HEK293 (cell line): ENCODE results near the gene AGK.

Source experiments
- CTCF ChIA-PET: fragments of 350-600 bp; formaldehyde crosslinking; extraction: SDS; loops from one replicate; lab custom pipeline; 2021; ENCODE audit warnings: antibody characterized with exemption; lab: Yijun Ruan, JAX
- POLR2A ChIA-PET: fragments of 300-600 bp; formaldehyde crosslinking; extraction: SDS; loops from one replicate; lab custom pipeline; 2020; ENCODE audit warnings: antibody characterized with exemption, inconsistent platforms; lab: Yijun Ruan, JAX
- H3K27ac ChIP-seq: fragments of 200-500 bp; sonication (Bioruptor generic); 2 replicates; pipeline ENCODE4 v1.5.1; 2014; ENCODE audit warnings: low read depth, low read length, control low read depth, inconsistent platforms; ENCODE audit errors: extremely low read depth
- H3K36me3 ChIP-seq, 2 experiments: fragments of 200-500 bp in 1 of 2; sonication (Bioruptor generic) in 1 of 2; 1 replicate in 1 of 2; 2 replicates in 1 of 2; pipeline ENCODE4 v1.5.1; 2014 to 2017; ENCODE audit warnings: inconsistent platforms in 2 of 2, low read length in 2 of 2; ENCODE audit not compliant: control insufficient read depth in 2 of 2, insufficient read depth in 1 of 2
- H3K4me1 ChIP-seq: fragments of 200-500 bp; sonication (Bioruptor generic); 2 replicates; pipeline ENCODE4 v1.5.1; 2014; ENCODE audit warnings: mild to moderate bottlenecking, low read length, inconsistent platforms; ENCODE audit not compliant: control insufficient read depth, insufficient read depth
- H3K4me3 ChIP-seq: 2 replicates; pipeline ENCODE4 v1.5.1; 2011; ENCODE audit warnings: low read depth, mild to moderate bottlenecking, control low read depth, low read length, moderate library complexity
- H3K9me3 ChIP-seq: fragments of 200-500 bp; sonication (Bioruptor generic); 2 replicates; pipeline ENCODE4 v1.5.1; 2014; ENCODE audit warnings: low read depth, low read length, inconsistent platforms; ENCODE audit not compliant: control insufficient read depth, insufficient read depth
- EGR2 ChIP-seq: fragments of 450-650 bp; formaldehyde crosslinking; IDR thresholded peaks from 2 replicates; pipeline ENCODE4 v1.5.1; 2016; ENCODE audit warnings: low read depth, missing biosample characterization, missing genetic modification characterization
- PRDM1 ChIP-seq: fragments of 450-650 bp; formaldehyde crosslinking; IDR thresholded peaks from 2 replicates; pipeline ENCODE4; 2016; ENCODE audit warnings: missing biosample characterization, missing genetic modification characterization
- SETDB1 ChIP-seq: IDR thresholded peaks from one replicate; pipeline ENCODE4 v1.6.1; 2017; ENCODE audit warnings: mild to moderate bottlenecking, low read length, moderate library complexity, mixed read lengths; ENCODE audit not compliant: insufficient read length
- TRIM28 ChIP-seq: IDR thresholded peaks from 2 replicates; pipeline ENCODE4 v1.6.1; 2011; ENCODE audit warnings: low read length, control low read depth, borderline replicate concordance
- ZFHX2 ChIP-seq: fragments of 450-650 bp; formaldehyde crosslinking; conservative IDR thresholded peaks from 2 replicates; pipeline ENCODE4 v1.5.1; 2016; ENCODE audit warnings: missing biosample characterization, missing genetic modification characterization
- ZFP37 ChIP-seq: fragments of 450-650 bp; formaldehyde crosslinking; IDR thresholded peaks from 2 replicates; pipeline ENCODE4 v1.5.1; 2016; ENCODE audit warnings: missing biosample characterization, missing genetic modification characterization
- ZNF112 ChIP-seq: fragments of 450-650 bp; formaldehyde crosslinking; IDR thresholded peaks from 2 replicates; pipeline ENCODE4 v1.5.0; 2017; ENCODE audit warnings: missing biosample characterization, missing genetic modification characterization
- ZNF157 ChIP-seq: fragments of 450-650 bp; formaldehyde crosslinking; IDR thresholded peaks from 2 replicates; pipeline ENCODE4 v1.5.1; 2016; ENCODE audit warnings: missing biosample characterization, missing genetic modification characterization
- ZNF354C ChIP-seq: fragments of 450-650 bp; formaldehyde crosslinking; IDR thresholded peaks from 2 replicates; pipeline ENCODE4 v1.5.1; 2016; ENCODE audit warnings: missing biosample characterization, missing genetic modification characterization, low read depth, borderline replicate concordance
- ZNF366 ChIP-seq: fragments of 450-650 bp; formaldehyde crosslinking; conservative IDR thresholded peaks from 2 replicates; pipeline ENCODE4 v1.5.1; 2016; ENCODE audit warnings: missing biosample characterization, missing genetic modification characterization
- ZNF37A ChIP-seq: fragments of 450-650 bp; IDR thresholded peaks from 2 replicates; pipeline ENCODE4 v1.5.1; 2018; ENCODE audit warnings: missing biosample characterization, missing genetic modification characterization
- ZNF48 ChIP-seq: fragments of 450-650 bp; formaldehyde crosslinking; IDR thresholded peaks from 2 replicates; pipeline ENCODE4 v1.5.1; 2016; ENCODE audit warnings: missing biosample characterization, missing genetic modification characterization
- ZNF521 ChIP-seq: fragments of 450-650 bp; formaldehyde crosslinking; IDR thresholded peaks from 2 replicates; pipeline ENCODE4 v1.5.1; 2017; ENCODE audit warnings: missing biosample characterization, mild to moderate bottlenecking, missing genetic modification characterization
- ZNF529 ChIP-seq: fragments of 450-650 bp; formaldehyde crosslinking; IDR thresholded peaks from 2 replicates; pipeline ENCODE4 v1.5.1; 2017; ENCODE audit warnings: missing genetic modification characterization, missing biosample characterization; ENCODE audit not compliant: insufficient replicate concordance
- ZNF555 ChIP-seq: fragments of 450-650 bp; formaldehyde crosslinking; conservative IDR thresholded peaks from 2 replicates; pipeline ENCODE4 v1.5.1; 2017; ENCODE audit warnings: missing biosample characterization, mild to moderate bottlenecking, missing genetic modification characterization, inconsistent platforms
- ZNF600 ChIP-seq: fragments of 450-650 bp; formaldehyde crosslinking; IDR thresholded peaks from 2 replicates; pipeline ENCODE4 v1.5.1; 2016; ENCODE audit warnings: missing biosample characterization, missing genetic modification characterization
- ZNF791 ChIP-seq: fragments of 450-650 bp; formaldehyde crosslinking; IDR thresholded peaks from 2 replicates; pipeline ENCODE4 v1.5.1; 2016; ENCODE audit warnings: missing biosample characterization, missing genetic modification characterization
- TF ChIP-seq, protein P1 (sequence below): fragments of 450-650 bp; formaldehyde crosslinking; IDR thresholded peaks from 2 replicates; pipeline ENCODE4 v1.5.1; 2016; ENCODE audit warnings: missing biosample characterization, missing genetic modification characterization
- TF ChIP-seq, protein P2 (sequence below): fragments of 450-650 bp; formaldehyde crosslinking; IDR thresholded peaks from 2 replicates; pipeline ENCODE4 v1.5.1; 2017; ENCODE audit warnings: missing biosample characterization, missing genetic modification characterization
- TF ChIP-seq, protein P3 (sequence below): fragments of 450-650 bp; formaldehyde crosslinking; IDR thresholded peaks from 2 replicates; pipeline ENCODE4 v1.5.1; 2016; ENCODE audit warnings: missing biosample characterization, missing genetic modification characterization
- TF ChIP-seq, protein P4 (sequence below): fragments of 450-650 bp; formaldehyde crosslinking; IDR thresholded peaks from 2 replicates; pipeline ENCODE4 v1.5.1; 2016; ENCODE audit warnings: missing biosample characterization, missing genetic modification characterization

The AGK gene

DNA sequence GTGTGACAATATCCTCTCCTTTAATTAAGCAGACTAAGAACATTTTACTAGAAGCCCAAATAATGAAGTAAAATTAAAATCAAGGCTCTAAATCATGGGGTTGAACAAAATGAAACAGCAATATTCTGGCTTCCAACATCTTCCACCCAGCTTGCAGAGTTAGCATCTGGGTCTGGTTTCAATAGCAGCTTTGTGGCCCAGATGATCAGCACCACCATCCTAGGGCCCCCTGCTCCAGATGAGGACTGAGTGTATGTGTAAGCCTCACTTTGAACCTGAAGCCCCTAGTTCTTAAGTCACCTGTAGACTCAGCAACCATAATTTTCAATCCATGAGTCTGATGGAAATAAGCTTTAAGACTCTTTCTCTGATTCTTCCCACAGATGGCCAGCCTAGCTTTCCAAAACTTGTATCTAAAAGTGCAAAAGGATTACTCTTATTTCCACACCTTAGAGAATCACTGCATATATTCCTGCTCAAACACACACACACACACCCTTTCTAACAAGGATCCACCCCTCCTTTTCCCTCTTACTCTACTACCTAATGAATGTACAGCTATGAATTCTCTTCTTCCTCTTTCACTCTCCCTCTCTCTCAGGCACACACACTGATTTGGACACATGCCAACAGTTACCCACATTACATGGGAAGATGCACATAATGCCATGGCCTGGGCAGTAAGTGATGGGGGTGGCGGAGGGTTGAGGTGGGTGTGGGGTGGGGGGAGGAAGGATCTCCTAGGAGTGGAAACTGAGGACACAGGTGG, 147.2 kb downstream of the AGK start (continued):
- TF ChIP-seq, protein P1, sequence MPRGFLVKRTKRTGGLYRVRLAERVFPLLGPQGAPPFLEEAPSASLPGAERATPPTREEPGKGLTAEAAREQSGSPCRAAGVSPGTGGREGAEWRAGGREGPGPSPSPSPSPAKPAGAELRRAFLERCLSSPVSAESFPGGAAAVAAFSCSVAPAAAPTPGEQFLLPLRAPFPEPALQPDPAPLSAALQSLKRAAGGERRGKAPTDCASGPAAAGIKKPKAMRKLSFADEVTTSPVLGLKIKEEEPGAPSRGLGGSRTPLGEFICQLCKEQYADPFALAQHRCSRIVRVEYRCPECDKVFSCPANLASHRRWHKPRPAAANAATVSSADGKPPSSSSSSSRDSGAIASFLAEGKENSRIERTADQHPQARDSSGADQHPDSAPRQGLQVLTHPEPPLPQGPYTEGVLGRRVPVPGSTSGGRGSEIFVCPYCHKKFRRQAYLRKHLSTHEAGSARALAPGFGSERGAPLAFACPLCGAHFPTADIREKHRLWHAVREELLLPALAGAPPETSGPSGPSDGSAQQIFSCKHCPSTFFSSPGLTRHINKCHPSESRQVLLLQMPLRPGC (tag by site-specific recombination) = no peak
- TF ChIP-seq PRDM1 (tag by site-specific recombination) = peak; percentile 95
- TF ChIP-seq SETDB1 = no peak
- TF ChIP-seq ZNF366 (tag by site-specific recombination) = peak; percentile 65
- no peak for TF ChIP-seq TRIM28
- peak; percentile 55 for TF ChIP-seq ZFHX2 (tag by site-specific recombination)
- no peak for TF ChIP-seq ZNF157 (tag by site-specific recombination)
- TF ChIP-seq ZNF521 (tag by site-specific recombination) = no peak

DNA sequence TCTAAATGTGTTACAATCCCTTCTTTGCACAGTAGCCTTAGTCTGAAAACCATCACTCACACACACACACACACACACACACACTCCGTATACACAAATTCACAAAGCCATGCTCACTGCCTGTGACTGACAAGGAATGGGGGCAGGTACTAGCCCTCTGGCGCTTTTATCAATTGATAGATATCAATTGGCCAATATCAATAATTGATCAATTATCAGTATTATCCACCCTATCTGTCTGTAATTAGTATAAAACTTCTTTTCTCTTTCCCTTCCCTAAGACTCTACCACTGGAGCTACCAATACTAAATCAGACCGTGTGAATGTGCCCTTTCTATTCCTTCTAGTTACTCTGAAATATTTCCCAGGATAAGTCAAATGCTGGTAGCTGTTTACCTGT, 148.7 kb downstream of the AGK start:
- no peaks in the 10 kb centered on the region for H3K9me3 ChIP-seq
- CTCF ChIA-PET = no interaction called here
- peaks cover 8% of the 10 kb centered on the region for H3K4me1 ChIP-seq
- no peak overlapping the region for H3K4me3 ChIP-seq
- no peak overlapping the region for H3K27ac ChIP-seq
- no peaks in the 10 kb centered on the region for H3K36me3 ChIP-seq
- TF ChIP-seq, protein P2, sequence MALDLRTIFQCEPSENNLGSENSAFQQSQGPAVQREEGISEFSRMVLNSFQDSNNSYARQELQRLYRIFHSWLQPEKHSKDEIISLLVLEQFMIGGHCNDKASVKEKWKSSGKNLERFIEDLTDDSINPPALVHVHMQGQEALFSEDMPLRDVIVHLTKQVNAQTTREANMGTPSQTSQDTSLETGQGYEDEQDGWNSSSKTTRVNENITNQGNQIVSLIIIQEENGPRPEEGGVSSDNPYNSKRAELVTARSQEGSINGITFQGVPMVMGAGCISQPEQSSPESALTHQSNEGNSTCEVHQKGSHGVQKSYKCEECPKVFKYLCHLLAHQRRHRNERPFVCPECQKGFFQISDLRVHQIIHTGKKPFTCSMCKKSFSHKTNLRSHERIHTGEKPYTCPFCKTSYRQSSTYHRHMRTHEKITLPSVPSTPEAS (tag by site-specific recombination) = 0 out of 2 replicates have a peak, but pooled peaks have one; percentile 12
- TF ChIP-seq ZNF354C (tag by site-specific recombination) = no peak
- POLR2A ChIA-PET = interaction anchor here (1.3 kb wide), 1 partner anchor 10 kb away, joined by 5 read pairs; no protein-coding TSS in a partner anchor

DNA sequence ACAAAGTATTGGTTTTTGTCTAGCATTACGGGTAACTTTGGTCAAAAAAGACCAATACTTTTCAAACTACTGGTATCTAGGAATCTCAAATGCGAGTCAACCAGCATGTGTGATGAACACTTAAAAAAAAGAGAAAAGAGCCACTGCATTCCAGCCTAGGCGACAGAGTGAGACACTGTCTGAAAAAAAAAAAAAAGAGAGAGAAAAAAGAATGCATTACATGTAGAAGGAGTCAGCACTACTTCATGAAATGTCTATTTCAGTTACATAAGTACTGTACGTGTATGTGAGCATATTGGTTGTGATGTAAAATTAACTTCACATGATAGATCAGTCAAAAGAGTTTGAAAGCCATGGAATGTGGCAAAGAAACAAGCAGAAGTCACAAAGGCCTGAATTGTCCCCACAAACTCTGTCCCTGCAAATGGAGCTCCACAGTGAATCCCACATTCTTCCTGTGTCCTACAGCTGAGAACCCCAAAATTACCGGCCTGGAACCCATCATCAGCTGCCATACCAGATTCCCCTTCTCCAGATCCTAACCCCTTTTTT, 149.2 kb downstream of the AGK start:
- ChIA-PET CTCF (interaction anchor here (1.5 kb wide), 1 partner anchor 38 kb away, joined by 3 read pairs; no protein-coding TSS in a partner anchor), POLR2A (interaction anchor here (1.3 kb wide), 1 partner anchor 10 kb away, joined by 5 read pairs; no protein-coding TSS in a partner anchor)
- no peak for TF ChIP-seq ZFP37 (tag by site-specific recombination)
- no peak for TF ChIP-seq ZNF791 (tag by site-specific recombination)
- no peak for TF ChIP-seq EGR2 (tag by site-specific recombination)
- no peak for TF ChIP-seq ZNF48 (tag by site-specific recombination)
- TF ChIP-seq ZNF600 (tag by site-specific recombination) = peak; percentile 61; the same call in 1 of the 2 replicates
- TF ChIP-seq ZNF529 (tag by site-specific recombination) = no peak
- no peak for TF ChIP-seq ZNF112
- no peak for TF ChIP-seq ZNF37A (tag by site-specific recombination)
- TF ChIP-seq, protein P3, sequence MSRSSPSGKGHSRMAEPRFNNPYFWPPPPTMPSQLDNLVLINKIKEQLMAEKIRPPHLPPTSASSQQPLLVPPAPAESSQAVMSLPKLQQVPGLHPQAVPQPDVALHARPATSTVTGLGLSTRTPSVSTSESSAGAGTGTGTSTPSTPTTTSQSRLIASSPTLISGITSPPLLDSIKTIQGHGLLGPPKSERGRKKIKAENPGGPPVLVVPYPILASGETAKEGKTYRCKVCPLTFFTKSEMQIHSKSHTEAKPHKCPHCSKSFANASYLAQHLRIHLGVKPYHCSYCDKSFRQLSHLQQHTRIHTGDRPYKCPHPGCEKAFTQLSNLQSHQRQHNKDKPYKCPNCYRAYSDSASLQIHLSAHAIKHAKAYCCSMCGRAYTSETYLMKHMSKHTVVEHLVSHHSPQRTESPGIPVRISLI = peak; percentile 70
- no peak for TF ChIP-seq ZNF555 (tag by site-specific recombination)
- TF ChIP-seq, protein P1 (tag by site-specific recombination) = no peak
- TF ChIP-seq, protein P4, sequence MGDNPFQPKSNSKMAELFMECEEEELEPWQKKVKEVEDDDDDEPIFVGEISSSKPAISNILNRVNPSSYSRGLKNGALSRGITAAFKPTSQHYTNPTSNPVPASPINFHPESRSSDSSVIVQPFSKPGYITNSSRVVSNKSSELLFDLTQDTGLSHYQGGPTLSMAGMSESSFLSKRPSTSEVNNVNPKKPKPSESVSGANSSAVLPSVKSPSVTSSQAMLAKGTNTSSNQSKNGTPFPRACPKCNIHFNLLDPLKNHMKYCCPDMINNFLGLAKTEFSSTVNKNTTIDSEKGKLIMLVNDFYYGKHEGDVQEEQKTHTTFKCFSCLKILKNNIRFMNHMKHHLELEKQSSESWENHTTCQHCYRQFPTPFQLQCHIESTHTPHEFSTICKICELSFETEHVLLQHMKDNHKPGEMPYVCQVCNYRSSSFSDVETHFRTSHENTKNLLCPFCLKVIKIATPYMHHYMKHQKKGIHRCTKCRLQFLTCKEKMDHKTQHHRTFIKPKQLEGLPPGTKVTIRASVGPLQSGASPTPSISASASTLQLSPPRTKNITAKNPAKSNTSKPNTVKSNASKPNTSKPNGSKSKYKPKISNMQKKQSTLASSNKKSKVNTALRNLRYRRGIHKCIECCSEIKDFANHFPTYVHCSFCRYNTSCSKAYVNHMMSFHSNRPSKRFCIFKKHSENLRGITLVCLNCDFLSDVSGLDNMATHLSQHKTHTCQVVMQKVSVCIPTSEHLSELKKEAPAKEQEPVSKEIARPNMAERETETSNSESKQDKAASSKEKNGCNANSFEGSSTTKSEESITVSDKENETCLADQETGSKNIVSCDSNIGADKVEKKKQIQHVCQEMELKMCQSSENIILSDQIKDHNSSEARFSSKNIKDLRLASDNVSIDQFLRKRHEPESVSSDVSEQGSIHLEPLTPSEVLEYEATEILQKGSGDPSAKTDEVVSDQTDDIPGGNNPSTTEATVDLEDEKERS (tag by site-specific recombination) = no peak
- Histone ChIP-seq H3K4me3 (no peak overlapping the region), H3K4me1 (peaks cover 8% of the 10 kb centered on the region), H3K9me3 (no peaks in the 10 kb centered on the region), H3K36me3 (no peaks in the 10 kb centered on the region), H3K27ac (no peak overlapping the region)
